GM23338 (cell line): Measurements from ENCODE around the gene PPL. TPM values are rescaled to one million over a fixed set of nuclear protein-coding genes. Genes with fewer than 3 reads are reported as not detected.

Source experiments
- ATAC-seq: fragments of 200-7000 bp; cut with Tn5 transposase; 3 replicates; pipeline ENCODE4 v1.9.1; 2020
- DNase-seq: peaks from one replicate; pipeline ENCODE4 v3.0.0-alpha.2; 2015; ENCODE audit warnings: low spot score
- H2AFZ ChIP-seq: fragments of 200-600 bp; sonication (generic); 2 replicates; pipeline ENCODE4 v1.8.0; 2016; ENCODE audit warnings: antibody characterized with exemption, mild to moderate bottlenecking, moderate library complexity
- H3F3A ChIP-seq: fragments of 200-600 bp; sonication (generic); replicated peaks from 2 replicates; pipeline ENCODE4 v1.8.0; 2017; ENCODE audit warnings: antibody characterized with exemption, mixed run types, low read depth
- H3K27ac ChIP-seq: fragments of 200-600 bp; sonication (generic); 2 replicates; pipeline ENCODE4 v1.6.1; 2016; ENCODE audit warnings: low read depth
- H3K27me3 ChIP-seq: fragments of 200-600 bp; sonication (generic); 2 replicates; pipeline ENCODE4 v1.8.0; 2016; ENCODE audit warnings: mild to moderate bottlenecking, mixed run types, moderate library complexity; ENCODE audit not compliant: insufficient read depth
- H3K36me3 ChIP-seq: fragments of 200-600 bp; sonication (generic); 2 replicates; pipeline ENCODE4 v1.8.0; 2016; ENCODE audit warnings: mild to moderate bottlenecking; ENCODE audit not compliant: insufficient read depth
- H3K4me1 ChIP-seq: fragments of 200-600 bp; sonication (generic); 2 replicates; pipeline ENCODE4 v1.8.0; 2016; ENCODE audit warnings: mild to moderate bottlenecking, moderate library complexity; ENCODE audit not compliant: insufficient read depth
- H3K4me2 ChIP-seq: fragments of 200-600 bp; sonication (generic); 2 replicates; pipeline ENCODE4 v1.7.1; 2017; ENCODE audit warnings: mixed run types
- H3K4me3 ChIP-seq: fragments of 200-600 bp; sonication (generic); 2 replicates; pipeline ENCODE4 v1.6.1; 2016; ENCODE audit warnings: mixed run types
- H3K79me2 ChIP-seq: fragments of 200-600 bp; sonication (generic); replicated peaks from 2 replicates; pipeline ENCODE4 v1.8.0; 2017; ENCODE audit warnings: mild to moderate bottlenecking; ENCODE audit not compliant: insufficient read depth
- H3K9me2 ChIP-seq: fragments of 200-600 bp; sonication (generic); 2 replicates; pipeline ENCODE4 v1.8.0; 2017; ENCODE audit not compliant: insufficient read depth
- H4K20me1 ChIP-seq: fragments of 200-600 bp; sonication (generic); replicated peaks from 2 replicates; pipeline ENCODE4 v1.8.0; 2017; ENCODE audit warnings: mild to moderate bottlenecking; ENCODE audit not compliant: insufficient read depth
- H3K27ac Mint-ChIP-seq: 2 replicates; pipeline ENCODE4 v1.8.0; 2020; ENCODE audit warnings: inconsistent platforms, mild to moderate bottlenecking, moderate library complexity, mixed read lengths
- H3K27me3 Mint-ChIP-seq: 3 replicates; pipeline ENCODE4 v1.8.0; 2022; ENCODE audit warnings: low read depth, mild to moderate bottlenecking, moderate library complexity, mixed read lengths, inconsistent platforms; ENCODE audit not compliant: insufficient read depth, poor library complexity
- H3K36me3 Mint-ChIP-seq: 3 replicates; pipeline ENCODE4 v1.8.0; 2021; ENCODE audit warnings: low read depth, mild to moderate bottlenecking, inconsistent platforms, moderate library complexity, mixed read lengths
- H3K4me1 Mint-ChIP-seq: 3 replicates; pipeline ENCODE4 v1.8.0; 2020; ENCODE audit warnings: mild to moderate bottlenecking, inconsistent platforms, mixed read lengths
- H3K4me3 Mint-ChIP-seq: 3 replicates; pipeline ENCODE4 v1.8.0; 2021; ENCODE audit warnings: moderate library complexity, mild to moderate bottlenecking, inconsistent platforms, mixed read lengths
- H3K9me3 Mint-ChIP-seq: 3 replicates; pipeline ENCODE4 v1.8.0; 2020; ENCODE audit warnings: moderate library complexity, mild to moderate bottlenecking, inconsistent platforms, mixed read lengths
- CREB1 ChIP-seq: fragments of 250-450 bp; sonication (Bioruptor Pico); IDR thresholded peaks from 2 replicates; pipeline ENCODE4 v1.5.0; 2020; ENCODE audit warnings: low read depth, mild to moderate bottlenecking, moderate library complexity
- JUNB ChIP-seq: IDR thresholded peaks from one replicate; pipeline ENCODE4 v1.6.1; 2016; ENCODE audit warnings: antibody characterized with exemption; ENCODE audit not compliant: unreplicated experiment
- NANOG ChIP-seq: IDR thresholded peaks from 2 replicates; pipeline ENCODE4 v1.6.1; 2016; ENCODE audit warnings: antibody characterized with exemption, borderline replicate concordance
- STAT1 ChIP-seq: IDR thresholded peaks from one replicate; pipeline ENCODE4 v1.6.1; 2016; ENCODE audit warnings: antibody characterized with exemption; ENCODE audit not compliant: unreplicated experiment
- polyA plus RNA-seq: library from polyadenylated mRNA; unstranded; fragments of >200 nt; fragmentation: Nextera tagmentation; extraction: Ambion mirVana; gene quantifications from 2 replicates; pipeline ENCODE4 v1.2.1, GENCODE V29; 2016
- total RNA-seq: library from RNA; depleted of rRNA; stranded (reverse); fragments of >200 nt; shearing (Covaris generic); gene quantifications from 2 replicates; pipeline ENCODE4 v1.2.3, GENCODE V29; 2014
- TF ChIP-seq, protein P1 (sequence below): IDR thresholded peaks from one replicate; pipeline ENCODE4 v1.6.1; 2018; ENCODE audit warnings: antibody characterized with exemption; ENCODE audit not compliant: unreplicated experiment
- TF ChIP-seq, protein P2 (sequence below), 2 experiments: fragments of 200-600 bp in 1 of 2; sonication (generic) in 1 of 2; conservative IDR thresholded peaks; 2 replicates each; pipeline versions ENCODE4 v1.5.1 to v1.6.1; 2016 to 2017; ENCODE audit warnings: antibody characterized with exemption in 2 of 2, low read depth in 2 of 2, mild to moderate bottlenecking in 2 of 2, moderate library complexity in 1 of 2
- TF ChIP-seq, protein P3 (sequence below): fragments of 250-450 bp; sonication (Bioruptor Pico); IDR thresholded peaks from 2 replicates; pipeline ENCODE4 v1.5.0; 2020; ENCODE audit warnings: mild to moderate bottlenecking, moderate library complexity

PPL gene
- total and polyA plus RNA-seq, 2 experiments from 2014 or later = 10.6 to 31.7 TPM

DNA sequence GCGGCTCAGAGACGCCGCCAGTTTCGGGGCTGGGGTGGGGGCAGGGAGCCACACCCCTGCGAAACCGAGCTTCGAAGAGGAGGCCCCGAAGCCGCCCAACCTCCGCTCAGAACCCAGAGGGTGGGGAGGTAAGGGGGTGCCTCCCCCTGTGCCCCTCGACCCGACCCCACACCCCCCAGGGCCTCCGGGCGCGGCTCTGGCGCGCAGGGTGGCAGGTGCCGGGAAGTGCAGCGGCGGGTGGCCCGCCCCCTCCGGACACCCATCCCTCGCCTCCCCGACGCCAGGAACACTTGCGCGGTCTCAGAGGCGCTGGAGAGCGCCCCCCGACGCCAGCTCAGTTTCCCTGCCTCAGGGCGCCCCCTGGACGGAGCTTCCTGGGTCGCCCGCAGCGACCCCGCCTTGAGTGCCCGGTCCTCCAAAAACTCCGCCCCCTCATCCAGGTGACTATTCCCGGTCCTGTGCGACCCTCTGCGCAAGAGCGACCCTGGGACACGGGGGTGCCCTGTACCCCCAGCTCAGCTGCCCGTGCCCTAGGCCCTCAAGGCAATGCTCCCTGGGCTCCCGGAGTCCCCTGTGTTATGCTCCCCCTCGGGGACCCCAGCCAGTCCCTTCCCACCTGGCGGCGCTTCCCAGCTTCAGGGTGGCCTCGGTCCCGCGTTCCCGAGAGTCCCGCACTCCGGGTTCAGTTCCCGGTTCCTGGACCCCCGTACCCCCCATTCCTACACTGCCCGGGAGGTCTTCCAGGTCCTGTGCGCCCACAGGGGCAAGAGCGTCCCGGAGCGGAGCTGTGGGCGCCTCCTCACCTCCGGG, 562 bp downstream of the PPL start:
- Mint-ChIP-seq H3K36me3 (no peaks in the 10 kb centered on the region; the same call in 2 of the 3 replicates), H3K4me1 (peaks cover 14% of the 10 kb centered on the region), H3K9me3 (no peaks in the 10 kb centered on the region; the same call in 2 of the 3 replicates), H3K27ac (no peak overlapping the region), H3K27me3 (peaks cover 14% of the 10 kb centered on the region), H3K4me3 (peak overlapping the region; percentile 84)
- H3K79me2 ChIP-seq = 0 out of 2 replicates have a peak, but pooled peaks cover 3% of the 10 kb centered on the region
- no peaks in the 10 kb centered on the region; the same call in 1 of the 2 replicates for H3K36me3 ChIP-seq
- H3K27ac ChIP-seq = peak overlapping the region; percentile 90
- no peaks in the 10 kb centered on the region; the same call in 1 of the 2 replicates for H4K20me1 ChIP-seq
- ATAC-seq (peak; percentile 52), DNase-seq (peak; percentile 82)
- H3K4me1 ChIP-seq = peaks cover 11% of the 10 kb centered on the region; the same call in 1 of the 2 replicates
- H3K4me3 ChIP-seq = peak overlapping the region; percentile 96
- no peaks in the 10 kb centered on the region for H3K9me2 ChIP-seq
- peak overlapping the region; percentile 97 for H3K4me2 ChIP-seq
- TF ChIP-seq, protein P1, sequence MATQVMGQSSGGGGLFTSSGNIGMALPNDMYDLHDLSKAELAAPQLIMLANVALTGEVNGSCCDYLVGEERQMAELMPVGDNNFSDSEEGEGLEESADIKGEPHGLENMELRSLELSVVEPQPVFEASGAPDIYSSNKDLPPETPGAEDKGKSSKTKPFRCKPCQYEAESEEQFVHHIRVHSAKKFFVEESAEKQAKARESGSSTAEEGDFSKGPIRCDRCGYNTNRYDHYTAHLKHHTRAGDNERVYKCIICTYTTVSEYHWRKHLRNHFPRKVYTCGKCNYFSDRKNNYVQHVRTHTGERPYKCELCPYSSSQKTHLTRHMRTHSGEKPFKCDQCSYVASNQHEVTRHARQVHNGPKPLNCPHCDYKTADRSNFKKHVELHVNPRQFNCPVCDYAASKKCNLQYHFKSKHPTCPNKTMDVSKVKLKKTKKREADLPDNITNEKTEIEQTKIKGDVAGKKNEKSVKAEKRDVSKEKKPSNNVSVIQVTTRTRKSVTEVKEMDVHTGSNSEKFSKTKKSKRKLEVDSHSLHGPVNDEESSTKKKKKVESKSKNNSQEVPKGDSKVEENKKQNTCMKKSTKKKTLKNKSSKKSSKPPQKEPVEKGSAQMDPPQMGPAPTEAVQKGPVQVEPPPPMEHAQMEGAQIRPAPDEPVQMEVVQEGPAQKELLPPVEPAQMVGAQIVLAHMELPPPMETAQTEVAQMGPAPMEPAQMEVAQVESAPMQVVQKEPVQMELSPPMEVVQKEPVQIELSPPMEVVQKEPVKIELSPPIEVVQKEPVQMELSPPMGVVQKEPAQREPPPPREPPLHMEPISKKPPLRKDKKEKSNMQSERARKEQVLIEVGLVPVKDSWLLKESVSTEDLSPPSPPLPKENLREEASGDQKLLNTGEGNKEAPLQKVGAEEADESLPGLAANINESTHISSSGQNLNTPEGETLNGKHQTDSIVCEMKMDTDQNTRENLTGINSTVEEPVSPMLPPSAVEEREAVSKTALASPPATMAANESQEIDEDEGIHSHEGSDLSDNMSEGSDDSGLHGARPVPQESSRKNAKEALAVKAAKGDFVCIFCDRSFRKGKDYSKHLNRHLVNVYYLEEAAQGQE = no peak
- TF ChIP-seq, protein P2, sequence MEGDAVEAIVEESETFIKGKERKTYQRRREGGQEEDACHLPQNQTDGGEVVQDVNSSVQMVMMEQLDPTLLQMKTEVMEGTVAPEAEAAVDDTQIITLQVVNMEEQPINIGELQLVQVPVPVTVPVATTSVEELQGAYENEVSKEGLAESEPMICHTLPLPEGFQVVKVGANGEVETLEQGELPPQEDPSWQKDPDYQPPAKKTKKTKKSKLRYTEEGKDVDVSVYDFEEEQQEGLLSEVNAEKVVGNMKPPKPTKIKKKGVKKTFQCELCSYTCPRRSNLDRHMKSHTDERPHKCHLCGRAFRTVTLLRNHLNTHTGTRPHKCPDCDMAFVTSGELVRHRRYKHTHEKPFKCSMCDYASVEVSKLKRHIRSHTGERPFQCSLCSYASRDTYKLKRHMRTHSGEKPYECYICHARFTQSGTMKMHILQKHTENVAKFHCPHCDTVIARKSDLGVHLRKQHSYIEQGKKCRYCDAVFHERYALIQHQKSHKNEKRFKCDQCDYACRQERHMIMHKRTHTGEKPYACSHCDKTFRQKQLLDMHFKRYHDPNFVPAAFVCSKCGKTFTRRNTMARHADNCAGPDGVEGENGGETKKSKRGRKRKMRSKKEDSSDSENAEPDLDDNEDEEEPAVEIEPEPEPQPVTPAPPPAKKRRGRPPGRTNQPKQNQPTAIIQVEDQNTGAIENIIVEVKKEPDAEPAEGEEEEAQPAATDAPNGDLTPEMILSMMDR (conservative IDR thresholded peaks at IDR 0.05; ENCODE audit: low read depth in 2 of 2) = peak; percentile 44 to 77
- TF ChIP-seq STAT1 (no peak), CREB1 (CRISPR knock-in tag) (0 out of 2 replicates have a peak, but pooled peaks have one; percentile 7), NANOG (no peak)
- H3K27me3 ChIP-seq = no peaks in the 10 kb centered on the region
- peaks cover 8% of the 10 kb centered on the region; the same call in 1 of the 2 replicates for H3F3A ChIP-seq
- H2AFZ ChIP-seq = peak overlapping the region; percentile 98

DNA sequence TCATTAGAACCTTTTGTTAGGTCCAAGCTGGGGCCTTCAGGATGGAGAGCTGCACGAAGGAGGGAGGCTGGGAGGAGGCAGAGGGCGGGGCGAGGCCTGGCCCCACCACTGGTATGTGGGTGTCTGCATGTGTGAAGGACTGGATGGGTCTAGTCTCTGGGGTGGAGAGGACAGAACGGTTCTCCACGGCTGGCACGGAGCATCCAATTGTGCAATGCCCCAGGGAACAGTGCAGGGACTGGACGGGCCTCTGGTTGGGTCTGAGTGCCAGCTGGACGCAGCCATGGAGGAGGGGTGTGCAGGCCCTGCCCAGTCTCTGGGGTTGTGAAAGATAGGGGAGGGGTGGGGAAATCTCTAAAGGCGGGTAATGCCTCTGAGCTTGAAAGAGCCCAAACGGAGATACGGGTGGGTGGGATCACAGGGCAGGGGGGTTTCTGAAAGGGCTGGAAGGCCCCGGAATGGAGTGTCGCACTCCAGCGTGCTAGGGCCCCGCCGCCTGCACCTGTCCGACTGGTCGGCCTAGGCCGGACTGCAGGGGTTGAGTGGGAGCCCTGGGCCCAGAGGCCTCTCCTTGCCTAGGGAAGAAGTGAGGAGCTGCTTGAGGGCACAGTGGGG, 1.6 kb downstream of the PPL start:
- Histone ChIP-seq H3K9me2 (no peaks in the 10 kb centered on the region), H3K36me3 (no peaks in the 10 kb centered on the region; the same call in 1 of the 2 replicates), H4K20me1 (no peaks in the 10 kb centered on the region; the same call in 1 of the 2 replicates), H3K27me3 (no peaks in the 10 kb centered on the region), H3K4me3 (peak overlapping the region; percentile 96), H3F3A (peaks cover 8% of the 10 kb centered on the region; the same call in 1 of the 2 replicates), H3K4me2 (peak overlapping the region; percentile 97), H3K4me1 (peaks cover 7% of the 10 kb centered on the region; the same call in 1 of the 2 replicates), H3K27ac (no peak overlapping the region), H3K79me2 (0 out of 2 replicates have a peak, but pooled peaks cover 3% of the 10 kb centered on the region), H2AFZ (no peak overlapping the region)
- Mint-ChIP-seq H3K27ac (no peak overlapping the region), H3K36me3 (no peaks in the 10 kb centered on the region; the same call in 2 of the 3 replicates), H3K4me1 (peaks cover 6% of the 10 kb centered on the region), H3K9me3 (no peaks in the 10 kb centered on the region; the same call in 2 of the 3 replicates), H3K4me3 (peak overlapping the region; percentile 84), H3K27me3 (peaks cover 10% of the 10 kb centered on the region)
- ATAC-seq = no peak
- no peak for DNase-seq
- TF ChIP-seq, protein P3, sequence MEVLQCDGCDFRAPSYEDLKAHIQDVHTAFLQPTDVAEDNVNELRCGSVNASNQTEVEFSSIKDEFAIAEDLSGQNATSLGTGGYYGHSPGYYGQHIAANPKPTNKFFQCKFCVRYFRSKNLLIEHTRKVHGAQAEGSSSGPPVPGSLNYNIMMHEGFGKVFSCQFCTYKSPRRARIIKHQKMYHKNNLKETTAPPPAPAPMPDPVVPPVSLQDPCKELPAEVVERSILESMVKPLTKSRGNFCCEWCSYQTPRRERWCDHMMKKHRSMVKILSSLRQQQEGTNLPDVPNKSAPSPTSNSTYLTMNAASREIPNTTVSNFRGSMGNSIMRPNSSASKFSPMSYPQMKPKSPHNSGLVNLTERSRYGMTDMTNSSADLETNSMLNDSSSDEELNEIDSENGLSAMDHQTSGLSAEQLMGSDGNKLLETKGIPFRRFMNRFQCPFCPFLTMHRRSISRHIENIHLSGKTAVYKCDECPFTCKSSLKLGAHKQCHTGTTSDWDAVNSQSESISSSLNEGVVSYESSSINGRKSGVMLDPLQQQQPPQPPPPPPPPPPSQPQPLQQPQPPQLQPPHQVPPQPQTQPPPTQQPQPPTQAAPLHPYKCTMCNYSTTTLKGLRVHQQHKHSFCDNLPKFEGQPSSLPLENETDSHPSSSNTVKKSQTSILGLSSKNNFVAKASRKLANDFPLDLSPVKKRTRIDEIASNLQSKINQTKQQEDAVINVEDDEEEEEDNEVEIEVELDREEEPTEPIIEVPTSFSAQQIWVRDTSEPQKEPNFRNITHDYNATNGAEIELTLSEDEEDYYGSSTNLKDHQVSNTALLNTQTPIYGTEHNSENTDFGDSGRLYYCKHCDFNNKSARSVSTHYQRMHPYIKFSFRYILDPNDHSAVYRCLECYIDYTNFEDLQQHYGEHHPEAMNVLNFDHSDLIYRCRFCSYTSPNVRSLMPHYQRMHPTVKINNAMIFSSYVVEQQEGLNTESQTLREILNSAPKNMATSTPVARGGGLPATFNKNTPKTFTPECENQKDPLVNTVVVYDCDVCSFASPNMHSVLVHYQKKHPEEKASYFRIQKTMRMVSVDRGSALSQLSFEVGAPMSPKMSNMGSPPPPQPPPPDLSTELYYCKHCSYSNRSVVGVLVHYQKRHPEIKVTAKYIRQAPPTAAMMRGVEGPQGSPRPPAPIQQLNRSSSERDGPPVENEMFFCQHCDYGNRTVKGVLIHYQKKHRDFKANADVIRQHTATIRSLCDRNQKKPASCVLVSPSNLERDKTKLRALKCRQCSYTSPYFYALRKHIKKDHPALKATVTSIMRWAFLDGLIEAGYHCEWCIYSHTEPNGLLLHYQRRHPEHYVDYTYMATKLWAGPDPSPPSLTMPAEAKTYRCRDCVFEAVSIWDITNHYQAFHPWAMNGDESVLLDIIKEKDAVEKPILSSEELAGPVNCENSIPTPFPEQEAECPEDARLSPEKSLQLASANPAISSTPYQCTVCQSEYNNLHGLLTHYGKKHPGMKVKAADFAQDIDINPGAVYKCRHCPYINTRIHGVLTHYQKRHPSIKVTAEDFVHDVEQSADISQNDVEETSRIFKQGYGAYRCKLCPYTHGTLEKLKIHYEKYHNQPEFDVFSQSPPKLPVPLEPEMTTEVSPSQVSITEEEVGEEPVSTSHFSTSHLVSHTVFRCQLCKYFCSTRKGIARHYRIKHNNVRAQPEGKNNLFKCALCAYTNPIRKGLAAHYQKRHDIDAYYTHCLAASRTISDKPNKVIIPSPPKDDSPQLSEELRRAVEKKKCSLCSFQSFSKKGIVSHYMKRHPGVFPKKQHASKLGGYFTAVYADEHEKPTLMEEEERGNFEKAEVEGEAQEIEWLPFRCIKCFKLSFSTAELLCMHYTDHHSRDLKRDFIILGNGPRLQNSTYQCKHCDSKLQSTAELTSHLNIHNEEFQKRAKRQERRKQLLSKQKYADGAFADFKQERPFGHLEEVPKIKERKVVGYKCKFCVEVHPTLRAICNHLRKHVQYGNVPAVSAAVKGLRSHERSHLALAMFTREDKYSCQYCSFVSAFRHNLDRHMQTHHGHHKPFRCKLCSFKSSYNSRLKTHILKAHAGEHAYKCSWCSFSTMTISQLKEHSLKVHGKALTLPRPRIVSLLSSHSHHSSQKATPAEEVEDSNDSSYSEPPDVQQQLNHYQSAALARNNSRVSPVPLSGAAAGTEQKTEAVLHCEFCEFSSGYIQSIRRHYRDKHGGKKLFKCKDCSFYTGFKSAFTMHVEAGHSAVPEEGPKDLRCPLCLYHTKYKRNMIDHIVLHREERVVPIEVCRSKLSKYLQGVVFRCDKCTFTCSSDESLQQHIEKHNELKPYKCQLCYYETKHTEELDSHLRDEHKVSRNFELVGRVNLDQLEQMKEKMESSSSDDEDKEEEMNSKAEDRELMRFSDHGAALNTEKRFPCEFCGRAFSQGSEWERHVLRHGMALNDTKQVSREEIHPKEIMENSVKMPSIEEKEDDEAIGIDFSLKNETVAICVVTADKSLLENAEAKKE (CRISPR knock-in tag) = no peak
- TF ChIP-seq NANOG (no peak), JUNB (no peak)
